RKO (cell line): ENCODE results near the gene CRKL.
"Not testable (repeated sequence)": the region's sequence is repeated elsewhere in the genome, so short reads cannot be mapped to it uniquely, and the experiment has no call there.

Experiments used
- DNase-seq: peaks from one replicate; pipeline ENCODE4 v3.0.0-alpha.2; 2016; ENCODE audit warnings: low spot score

CRKL gene

GRCh38 chr22:20967697-20968211, 50.5 kb downstream of the CRKL start:
- no peak for DNase-seq

- DNase-seq, result no peak
These were observed 51.2 kb downstream of the CRKL start for GRCh38 chr22:20968281-20968977.

GRCh38 chr22:20970939-20971657, 53.9 kb downstream of the CRKL start:
- no peak for DNase-seq

GRCh38 chr22:20972014-20972694, 54.9 kb downstream of the CRKL start:
- DNase-seq, result not testable (repeated sequence)

- no peak for DNase-seq
These were observed 55.8 kb downstream of the CRKL start for GRCh38 chr22:20972933-20973577.

- no peak for DNase-seq
These were observed 56.6 kb downstream of the CRKL start for GRCh38 chr22:20973634-20974286.

- DNase-seq, result no peak
These were observed 57.2 kb downstream of the CRKL start for GRCh38 chr22:20974336-20974955.

GRCh38 chr22:20975541-20976290, 58.5 kb downstream of the CRKL start:
- DNase-seq, result no peak

GRCh38 chr22:20976291-20976877, 59.2 kb downstream of the CRKL start:
- DNase-seq, result no peak

- DNase-seq, result no peak
These were observed 59.8 kb downstream of the CRKL start for GRCh38 chr22:20977019-20977418.

- no peak for DNase-seq
These were observed 60.4 kb downstream of the CRKL start for GRCh38 chr22:20977516-20978170.

GRCh38 chr22:20978419-20978818, 61.2 kb downstream of the CRKL start:
- no peak for DNase-seq

GRCh38 chr22:20979243-20979809, 62.1 kb downstream of the CRKL start:
- DNase-seq, result no peak

GRCh38 chr22:20979940-20980453, 62.8 kb downstream of the CRKL start:
- no peak for DNase-seq

GRCh38 chr22:20980523-20980922, 63.3 kb downstream of the CRKL start:
- no peak for DNase-seq

- no peak for DNase-seq
These were observed 63.9 kb downstream of the CRKL start for GRCh38 chr22:20980938-20981722.

- peak; percentile 84 for DNase-seq
These were observed 64.8 kb downstream of the CRKL start, which contains the start of gene LZTR1 for GRCh38 chr22:20981787-20982562. TSS of gene LZTR1 (plus strand) at chr22:20982297. CDS start at chr22:20982372, 75 bp downstream.

GRCh38 chr22:20982563-20982882, 65.3 kb downstream of the CRKL start:
- no peak for DNase-seq
